ENCODE measurements around the gene SPINT2. TPM values are rescaled to one million over a fixed set of nuclear protein-coding genes. Genes with fewer than 3 reads are reported as not detected.

SPINT2 gene
- total RNA-seq, 2 donors from 2014 or later, result 266 to 305 TPM

- peaks cover 0 to 10% of the 10 kb centered on the region in 2 donors for H3K36me3 ChIP-seq (replicated peaks in 1 of 2; ENCODE audit: insufficient read depth in 1 of 2, low read depth in 2 of 2)
- H3K27ac ChIP-seq, result no peak overlapping the region
- TF ChIP-seq CTCF (IDR thresholded peaks at IDR 0.05) (no peak), POLR2A (IDR thresholded peaks at IDR 0.05) (no peak)
- intact Hi-C loops (cut with DNase I), result loop anchor here (10.0 kb wide), 1 partner anchor 418 kb away; the partner anchor contains the start of genes SIPA1L3 and WDR87
- ATAC-seq (no peak), DNase-seq (no peak)
- H3K27me3 ChIP-seq, result no peaks in the 10 kb centered on the region
- H3K9me3 ChIP-seq, result no peaks in the 10 kb centered on the region
- 61 to 71% methylated on average over 7 of the region's 7 CpGs for WGBS, 2 donors
- no peak overlapping the region for H3K4me3 ChIP-seq
- peaks cover 32% of the 10 kb centered on the region for H3K4me1 ChIP-seq
These were observed 58.9 kb downstream of the SPINT2 start for GRCh38 chr19:38323291-38323690.

GRCh38 chr19:38324431-38324830, 60.1 kb downstream of the SPINT2 start:
- Histone ChIP-seq H3K9me3 (no peaks in the 10 kb centered on the region), H3K27ac (no peak overlapping the region), H3K4me3 (no peak overlapping the region), H3K27me3 (no peaks in the 10 kb centered on the region), H3K4me1 (peaks cover 21% of the 10 kb centered on the region), H3K36me3 (replicated peaks in 1 of 2; ENCODE audit: insufficient read depth in 1 of 2, low read depth in 2 of 2) (peaks cover 0 to 10% of the 10 kb centered on the region in 2 donors)
- ATAC-seq, result no peak
- WGBS, 2 donors, result 83 to 98% methylated on average over 4 of the region's 4 CpGs
- TF ChIP-seq POLR2A (IDR thresholded peaks at IDR 0.05), result no peak
- TF ChIP-seq CTCF (IDR thresholded peaks at IDR 0.05), result no peak
- intact Hi-C loops (cut with DNase I), result loop anchor here (10.0 kb wide), 1 partner anchor 420 kb away; the partner anchor contains the start of genes SIPA1L3 and WDR87
- DNase-seq, result no peak

GRCh38 chr19:38326591-38326990, 62.2 kb downstream of the SPINT2 start:
- H3K36me3 ChIP-seq (replicated peaks in 1 of 2; ENCODE audit: insufficient read depth in 1 of 2, low read depth in 2 of 2), result peaks cover 0 to 10% of the 10 kb centered on the region in 2 donors
- H3K4me3 ChIP-seq, result no peak overlapping the region
- H3K9me3 ChIP-seq, result no peaks in the 10 kb centered on the region
- no peak overlapping the region for H3K27ac ChIP-seq
- TF ChIP-seq POLR2A (IDR thresholded peaks at IDR 0.05) (no peak), CTCF (IDR thresholded peaks at IDR 0.05) (no peak)
- intact Hi-C loops (cut with DNase I), result loop anchor here (5.0 to 10.0 kb wide), 2 partner anchors 94 to 422 kb away; partner anchors contain the start of genes SIPA1L3 and WDR87
- no peaks in the 10 kb centered on the region for H3K27me3 ChIP-seq
- DNase-seq (no peak), ATAC-seq (no peak)
- H3K4me1 ChIP-seq, result peaks cover 5% of the 10 kb centered on the region
- WGBS, 2 donors, result 40 to 93% methylated on average over 1 to 22 of the region's 22 CpGs

- Histone ChIP-seq H3K9me3 (no peaks in the 10 kb centered on the region), H3K4me3 (no peak overlapping the region), H3K27me3 (no peaks in the 10 kb centered on the region), H3K27ac (no peak overlapping the region), H3K4me1 (no peaks in the 10 kb centered on the region), H3K36me3 (replicated peaks in 1 of 2; ENCODE audit: insufficient read depth in 1 of 2, low read depth in 2 of 2) (peaks cover 0 to 10% of the 10 kb centered on the region in 2 donors)
- DNase-seq, result no peak
- TF ChIP-seq CTCF (IDR thresholded peaks at IDR 0.05) (no peak), POLR2A (IDR thresholded peaks at IDR 0.05) (no peak)
- no peak for ATAC-seq
- 97 to 99% methylated on average over 7 of the region's 7 CpGs for WGBS, 2 donors
- intact Hi-C loops (cut with DNase I), result loop anchor here (5.0 to 10.0 kb wide), 2 partner anchors 97 to 425 kb away; partner anchors contain the start of genes SIPA1L3 and WDR87
These were observed 65.3 kb downstream of the SPINT2 start for GRCh38 chr19:38329651-38330050.

- Histone ChIP-seq H3K27ac (no peak overlapping the region), H3K4me1 (no peaks in the 10 kb centered on the region), H3K36me3 (replicated peaks in 1 of 2; ENCODE audit: insufficient read depth in 1 of 2, low read depth in 2 of 2) (peaks cover 0 to 8% of the 10 kb centered on the region in 2 donors), H3K9me3 (no peaks in the 10 kb centered on the region), H3K4me3 (no peak overlapping the region), H3K27me3 (no peaks in the 10 kb centered on the region)
- ATAC-seq (no peak), DNase-seq (no peak)
- 75 to 88% methylated on average over 1 of the region's 1 CpG for WGBS, 2 donors
- TF ChIP-seq POLR2A (IDR thresholded peaks at IDR 0.05) (no peak), CTCF (IDR thresholded peaks at IDR 0.05) (no peak)
- intact Hi-C loops (cut with DNase I), result no loop called here
These were observed 67.4 kb downstream of the SPINT2 start for GRCh38 chr19:38331728-38332127.
